H9 (cell line): Measurements from ENCODE around the gene ZMYND11. TPM values are rescaled to one million over a fixed set of nuclear protein-coding genes. Genes with fewer than 3 reads are reported as not detected.

Source experiments
- DNase-seq: peaks from one replicate; pipeline ENCODE4 v3.0.0-alpha.2; 2017
- H2AFZ ChIP-seq: one replicate; pipeline ENCODE4 v1.6.1; 2013; ENCODE audit warnings: mild to moderate bottlenecking, low read length, control low read depth, moderate library complexity
- H2AK5ac ChIP-seq: 2 replicates; pipeline ENCODE4 v1.6.1; 2013; ENCODE audit warnings: low read length, control low read depth, mixed read lengths; ENCODE audit not compliant: insufficient read length
- H2BK120ac ChIP-seq: one replicate; pipeline ENCODE4 v1.6.1; 2013; ENCODE audit warnings: low read depth, mild to moderate bottlenecking, low read length, control low read depth, inconsistent platforms; ENCODE audit not compliant: poor library complexity, severe bottlenecking
- H2BK12ac ChIP-seq: 2 replicates; pipeline ENCODE4 v1.6.1; 2013; ENCODE audit warnings: low read length, control low read depth, mixed read lengths, low read depth; ENCODE audit not compliant: insufficient read length
- H2BK15ac ChIP-seq: 2 replicates; pipeline ENCODE4 v1.6.1; 2013; ENCODE audit warnings: low read depth, low read length, control low read depth
- H2BK20ac ChIP-seq: one replicate; pipeline ENCODE4 v1.6.1; 2013; ENCODE audit warnings: low read depth, mild to moderate bottlenecking, low read length, control low read depth, inconsistent platforms; ENCODE audit not compliant: poor library complexity, severe bottlenecking
- H2BK5ac ChIP-seq: 2 replicates; pipeline ENCODE4 v1.6.1; 2013; ENCODE audit warnings: low read length, control low read depth, mixed read lengths; ENCODE audit not compliant: insufficient read length
- H3K14ac ChIP-seq: 2 replicates; pipeline ENCODE4 v1.6.1; 2013; ENCODE audit warnings: low read length, control low read depth; ENCODE audit not compliant: insufficient read depth
- H3K18ac ChIP-seq: 2 replicates; pipeline ENCODE4 v1.6.1; 2013; ENCODE audit warnings: low read depth, mild to moderate bottlenecking, mixed read lengths, low read length, control low read depth; ENCODE audit not compliant: insufficient read length
- H3K23ac ChIP-seq: 2 replicates; pipeline ENCODE4 v1.6.1; 2013; ENCODE audit warnings: low read length, control low read depth, mixed read lengths, low read depth; ENCODE audit not compliant: insufficient read length
- H3K23me2 ChIP-seq: 2 replicates; pipeline ENCODE4 v1.6.1; 2013; ENCODE audit warnings: low read depth, mild to moderate bottlenecking, mixed read lengths, low read length, control low read depth; ENCODE audit not compliant: insufficient read length, poor library complexity, severe bottlenecking
- H3K27ac ChIP-seq: 2 replicates; pipeline ENCODE4 v1.5.1; 2013; ENCODE audit warnings: low read length, control low read depth, mixed read lengths, low read depth; ENCODE audit not compliant: insufficient read length
- H3K27me3 ChIP-seq: 2 replicates; pipeline ENCODE4 v1.6.1; 2013; ENCODE audit warnings: low read length, control low read depth, inconsistent platforms; ENCODE audit not compliant: insufficient read depth
- H3K4ac ChIP-seq: 2 replicates; pipeline ENCODE4 v1.6.1; 2013; ENCODE audit warnings: low read depth, mild to moderate bottlenecking, control low read depth, inconsistent platforms, low read length, moderate library complexity
- H3K4me1 ChIP-seq: 2 replicates; pipeline ENCODE4 v1.6.1; 2013; ENCODE audit warnings: low read length, control low read depth, inconsistent platforms; ENCODE audit not compliant: insufficient read depth
- H3K4me2 ChIP-seq: 2 replicates; pipeline ENCODE4 v1.6.1; 2013; ENCODE audit warnings: low read length, control low read depth, mixed read lengths; ENCODE audit not compliant: insufficient read length, insufficient read depth
- H3K56ac ChIP-seq: 2 replicates; pipeline ENCODE4 v1.6.1; 2013; ENCODE audit warnings: low read depth, mild to moderate bottlenecking, mixed read lengths, low read length, control low read depth; ENCODE audit not compliant: insufficient read length
- H3K79me1 ChIP-seq: 2 replicates; pipeline ENCODE4 v1.6.1; 2013; ENCODE audit warnings: low read depth, mild to moderate bottlenecking, moderate library complexity, low read length, control low read depth, inconsistent platforms; ENCODE audit not compliant: insufficient read depth, poor library complexity, severe bottlenecking
- H3K79me2 ChIP-seq: 2 replicates; pipeline ENCODE4 v1.6.1; 2013; ENCODE audit warnings: low read length, control low read depth, inconsistent platforms; ENCODE audit not compliant: insufficient read depth
- H3K9ac ChIP-seq: 2 replicates; pipeline ENCODE4 v1.6.1; 2013; ENCODE audit warnings: low read length, control low read depth, mixed read lengths; ENCODE audit not compliant: insufficient read length; ENCODE audit errors: extremely low read depth
- H3K9me3 ChIP-seq: one replicate; pipeline ENCODE4 v1.6.1; 2013; ENCODE audit warnings: low read depth, low read length, inconsistent platforms; ENCODE audit not compliant: control insufficient read depth
- H3T11ph ChIP-seq: one replicate; pipeline ENCODE4 v1.6.1; 2013; ENCODE audit warnings: mild to moderate bottlenecking, low read length, control low read depth, inconsistent platforms
- H4K20me1 ChIP-seq: one replicate; pipeline ENCODE4 v1.6.1; 2013; ENCODE audit not compliant: control insufficient read depth, insufficient read length, insufficient read depth
- H4K5ac ChIP-seq: 2 replicates; pipeline ENCODE4 v1.6.1; 2013; ENCODE audit warnings: low read depth, mild to moderate bottlenecking, mixed read lengths, low read length, control low read depth; ENCODE audit not compliant: insufficient read length
- H4K8ac ChIP-seq: replicated peaks from 2 replicates; pipeline ENCODE4 v1.6.1; 2013; ENCODE audit warnings: low read length, control low read depth, mixed read lengths, low read depth; ENCODE audit not compliant: insufficient read length
- H4K91ac ChIP-seq: 2 replicates; pipeline ENCODE4 v1.6.1; 2013; ENCODE audit warnings: low read depth, mild to moderate bottlenecking, moderate library complexity, mixed read lengths, low read length, control low read depth; ENCODE audit not compliant: insufficient read length
- H3K27ac Mint-ChIP-seq, 3 experiments: 2 replicates in 2 of 3; 3 replicates in 1 of 3; pipeline ENCODE4 v1.8.0; 2020 to 2021; ENCODE audit warnings: mixed read lengths in 3 of 3, mild to moderate bottlenecking in 1 of 3, moderate library complexity in 1 of 3
- H3K27me3 Mint-ChIP-seq: 2 replicates; pipeline ENCODE4 v1.8.0; 2021; ENCODE audit warnings: low read depth, mild to moderate bottlenecking, moderate library complexity, mixed read lengths
- H3K36me3 Mint-ChIP-seq, 3 experiments: 2 replicates in 2 of 3; 3 replicates in 1 of 3; pipeline ENCODE4 v1.8.0; 2020 to 2021; ENCODE audit warnings: low read depth in 3 of 3, mixed read lengths in 3 of 3; ENCODE audit not compliant: insufficient read depth in 1 of 3
- H3K4me1 Mint-ChIP-seq, 2 experiments: 2 replicates each; pipeline ENCODE4 v1.8.0; 2020; ENCODE audit warnings: mixed read lengths in 2 of 2
- H3K4me3 Mint-ChIP-seq, 2 experiments: 2 replicates in 1 of 2; 3 replicates in 1 of 2; pipeline ENCODE4 v1.8.0; 2020 to 2021; ENCODE audit warnings: mild to moderate bottlenecking in 2 of 2, mixed read lengths in 2 of 2, moderate library complexity in 1 of 2
- H3K9me3 Mint-ChIP-seq, 2 experiments: 2 replicates in 1 of 2; 3 replicates in 1 of 2; pipeline ENCODE4 v1.8.0; 2020; ENCODE audit warnings: mild to moderate bottlenecking in 2 of 2, mixed read lengths in 2 of 2, moderate library complexity in 1 of 2
- CTCF ChIP-seq: fragments of 200-600 bp; sonication (generic); conservative IDR thresholded peaks from 3 replicates; pipeline ENCODE4 v1.8.0; 2021; ENCODE audit warnings: antibody characterized with exemption, mild to moderate bottlenecking
- WGBS: extraction: QIAGEN DNeasy Blood & Tissue Kit; methylation state at CpG from one replicate; pipeline ENCODE4 v1.1.7; 2013; ENCODE audit warnings: missing lambda C conversion rate, low lambda C conversion rate, mixed read lengths; ENCODE audit not compliant: insufficient read length; ENCODE audit errors: extremely low coverage; 5-methylcytosine and 5-hydroxymethylcytosine counted together
- total RNA-seq: library from RNA; stranded (reverse); gene quantifications from 2 replicates; pipeline ENCODE4 v1.2.1, GENCODE V29; 2021

Gene ZMYND11
- total RNA-seq, 1 experiment from 2014 or later, result 33.7 TPM

- Histone ChIP-seq H3K4me2 (no peak overlapping the region), H3T11ph (no peak overlapping the region), H3K79me2 (no peaks in the 10 kb centered on the region), H3K14ac (no peak overlapping the region), H4K20me1 (no peaks in the 10 kb centered on the region), H3K4ac (no peak overlapping the region), H3K56ac (no peak overlapping the region), H2BK5ac (no peak overlapping the region), H3K4me1 (peaks cover 2% of the 10 kb centered on the region; the same call in 1 of the 2 replicates), H3K18ac (no peak overlapping the region), H3K79me1 (no peaks in the 10 kb centered on the region), H3K27me3 (no peaks in the 10 kb centered on the region), H3K27ac (no peak overlapping the region), H4K91ac (no peak overlapping the region), H3K23me2 (peaks cover 4% of the 10 kb centered on the region), H3K9me3 (no peaks in the 10 kb centered on the region), H2AK5ac (no peak overlapping the region), H4K5ac (no peak overlapping the region), H4K8ac (no peak overlapping the region), H2AFZ (no peak overlapping the region), H2BK12ac (no peak overlapping the region), H2BK15ac (no peak overlapping the region), H2BK120ac (no peak overlapping the region), H3K9ac (no peak overlapping the region), H3K23ac (no peak overlapping the region), H2BK20ac (no peak overlapping the region)
- DNase-seq, result no peak
- peaks cover 2 to 12% (median 4%) of the 10 kb centered on the region in 3 experiments; a peak in 6 of 7 replicates for H3K36me3 Mint-ChIP-seq
- H3K9me3 Mint-ChIP-seq, result no peaks in the 10 kb centered on the region
- TF ChIP-seq CTCF, result no peak
- H3K27ac Mint-ChIP-seq, result no peak overlapping the region
- H3K4me3 Mint-ChIP-seq, result no peak overlapping the region
- H3K27me3 Mint-ChIP-seq, result no peaks in the 10 kb centered on the region
- peaks cover 9% of the 10 kb centered on the region in 2 experiments for H3K4me1 Mint-ChIP-seq
- WGBS, result no CpG with 5 or more reads among the region's 5 CpGs
These were observed 143.5 kb downstream of the ZMYND11 start for GRCh38 chr10:278707-279106.
